ENCODE measurements around the gene RBMS1. TPM values are rescaled to one million over a fixed set of nuclear protein-coding genes. Genes with fewer than 3 reads are reported as not detected.

Gene RBMS1
- total RNA-seq, 1 donor from 2014 or later: 136 TPM

GRCh38 chr2:160366474-160366873 lies 127.1 kb downstream of the RBMS1 start:
- Mint-ChIP-seq H3K4me1 (ENCODE audit: unreplicated experiment) (peaks cover 64% of the 10 kb centered on the region), H3K4me3 (ENCODE audit: unreplicated experiment) (no peak overlapping the region), H3K9me3 (ENCODE audit: unreplicated experiment) (no peaks in the 10 kb centered on the region), H3K27ac (ENCODE audit: unreplicated experiment) (no peak overlapping the region), H3K27me3 (ENCODE audit: unreplicated experiment) (peaks cover 3% of the 10 kb centered on the region), H3K36me3 (ENCODE audit: low read depth, unreplicated experiment) (peaks cover 27% of the 10 kb centered on the region)
- DNase-seq (ENCODE audit: low spot score): no peak
- no peak for TF ChIP-seq CTCF (IDR thresholded peaks at IDR 0.05; ENCODE audit: unreplicated experiment)

GRCh38 chr2:160365716-160366367 lies 127.8 kb downstream of the RBMS1 start:
- Mint-ChIP-seq H3K4me3 (ENCODE audit: unreplicated experiment) (no peak overlapping the region), H3K27me3 (ENCODE audit: unreplicated experiment) (peaks cover 2% of the 10 kb centered on the region), H3K27ac (ENCODE audit: unreplicated experiment) (no peak overlapping the region), H3K9me3 (ENCODE audit: unreplicated experiment) (no peaks in the 10 kb centered on the region), H3K36me3 (ENCODE audit: low read depth, unreplicated experiment) (peaks cover 27% of the 10 kb centered on the region), H3K4me1 (ENCODE audit: unreplicated experiment) (peaks cover 61% of the 10 kb centered on the region)
- TF ChIP-seq CTCF (IDR thresholded peaks at IDR 0.05; ENCODE audit: unreplicated experiment): no peak
- DNase-seq (ENCODE audit: low spot score): no peak

- no peak for TF ChIP-seq CTCF (IDR thresholded peaks at IDR 0.05; ENCODE audit: unreplicated experiment)
- Mint-ChIP-seq H3K4me1 (ENCODE audit: unreplicated experiment) (peaks cover 57% of the 10 kb centered on the region), H3K27me3 (ENCODE audit: unreplicated experiment) (peaks cover 2% of the 10 kb centered on the region), H3K4me3 (ENCODE audit: unreplicated experiment) (no peak overlapping the region), H3K27ac (ENCODE audit: unreplicated experiment) (no peak overlapping the region), H3K36me3 (ENCODE audit: low read depth, unreplicated experiment) (peaks cover 27% of the 10 kb centered on the region), H3K9me3 (ENCODE audit: unreplicated experiment) (no peaks in the 10 kb centered on the region)
- DNase-seq (ENCODE audit: low spot score): no peak
Observed at GRCh38 chr2:160364364-160364763, 129.2 kb downstream of the RBMS1 start.

- no peak for TF ChIP-seq CTCF (IDR thresholded peaks at IDR 0.05; ENCODE audit: unreplicated experiment)
- peaks cover 53% of the 10 kb centered on the region for H3K4me1 Mint-ChIP-seq (ENCODE audit: unreplicated experiment)
- no peaks in the 10 kb centered on the region for H3K27me3 Mint-ChIP-seq (ENCODE audit: unreplicated experiment)
- no peak for DNase-seq (ENCODE audit: low spot score)
- no peak overlapping the region for H3K27ac Mint-ChIP-seq (ENCODE audit: unreplicated experiment)
- no peaks in the 10 kb centered on the region for H3K9me3 Mint-ChIP-seq (ENCODE audit: unreplicated experiment)
- peaks cover 27% of the 10 kb centered on the region for H3K36me3 Mint-ChIP-seq (ENCODE audit: low read depth, unreplicated experiment)
- no peak overlapping the region for H3K4me3 Mint-ChIP-seq (ENCODE audit: unreplicated experiment)
Observed at GRCh38 chr2:160363961-160364360, 129.6 kb downstream of the RBMS1 start.

- Mint-ChIP-seq H3K4me3 (ENCODE audit: unreplicated experiment) (no peak overlapping the region), H3K27ac (ENCODE audit: unreplicated experiment) (no peak overlapping the region), H3K27me3 (ENCODE audit: unreplicated experiment) (no peaks in the 10 kb centered on the region), H3K36me3 (ENCODE audit: low read depth, unreplicated experiment) (peaks cover 24% of the 10 kb centered on the region), H3K9me3 (ENCODE audit: unreplicated experiment) (no peaks in the 10 kb centered on the region), H3K4me1 (ENCODE audit: unreplicated experiment) (peaks cover 46% of the 10 kb centered on the region)
- TF ChIP-seq CTCF (IDR thresholded peaks at IDR 0.05; ENCODE audit: unreplicated experiment): no peak
- no peak for DNase-seq (ENCODE audit: low spot score)
Observed at GRCh38 chr2:160363055-160363454, 130.6 kb downstream of the RBMS1 start.
